Peyer's patch (tissue), 4 donors: Measurements from ENCODE around the gene EID2B. TPM values are rescaled to one million over a fixed set of nuclear protein-coding genes. Genes with fewer than 3 reads are reported as not detected.

Source experiments
- DNase-seq, 3 donors: peaks; one replicate each; pipeline ENCODE4 v3.0.0-alpha.2; 2017 to 2019
- H3K27ac ChIP-seq, 4 donors: fragments of 200-600 bp; sonication (generic); one replicate each; pipeline ENCODE4 v1.5.1; 2016 to 2019
- H3K27me3 ChIP-seq, 2 donors: fragments of 200-600 bp; sonication (generic); one replicate each; pipeline ENCODE4 v1.5.1; 2019
- H3K36me3 ChIP-seq, 3 donors: fragments of 200-600 bp; sonication (generic); one replicate each; pipeline ENCODE4 v1.5.1; 2016 to 2019
- H3K4me1 ChIP-seq, 4 donors: fragments of 200-600 bp; sonication (generic); one replicate each; pipeline ENCODE4 v1.5.1; 2016 to 2019
- H3K4me3 ChIP-seq, 4 donors: fragments of 200-600 bp; sonication (generic); 1 replicate in 3 of 4; 2 replicates in 1 of 4; pipeline ENCODE4 v1.5.1; 2016 to 2019; ENCODE audit warnings: mild to moderate bottlenecking in 1 of 4
- H3K9me3 ChIP-seq, 4 donors: fragments of 200-600 bp; sonication (generic); one replicate each; pipeline ENCODE4 v1.5.1; 2016 to 2019; ENCODE audit warnings: mild to moderate bottlenecking in 1 of 4
- POLR2A ChIP-seq, 2 donors: fragments of 450-650 bp; IDR thresholded peaks; one replicate each; pipeline ENCODE4 v1.5.1; 2017; ENCODE audit warnings: antibody characterized with exemption in 2 of 2, mild to moderate bottlenecking in 2 of 2, moderate library complexity in 2 of 2
- total RNA-seq, 4 donors: library from RNA; depleted of rRNA; stranded (reverse); fragments of >200 nt; gene quantifications; one replicate each; pipeline ENCODE4 v1.1.0, GENCODE V29; 2016
- TF ChIP-seq, protein P1 (sequence below), 6 experiments: fragments of 450-650 bp in 4 of 6; fragments of 200-600 bp in 2 of 6; sonication (generic) in 1 of 6; IDR thresholded peaks; one replicate each; pipeline ENCODE4 v1.5.1; 2017 to 2019; ENCODE audit warnings: antibody characterized with exemption in 6 of 6, mild to moderate bottlenecking in 3 of 6, moderate library complexity in 1 of 6

Gene EID2B
- total RNA-seq, 4 donors from 2014 or later: 0.35 to 1.7 (median 1.1) TPM; not detected in 1

DNA sequence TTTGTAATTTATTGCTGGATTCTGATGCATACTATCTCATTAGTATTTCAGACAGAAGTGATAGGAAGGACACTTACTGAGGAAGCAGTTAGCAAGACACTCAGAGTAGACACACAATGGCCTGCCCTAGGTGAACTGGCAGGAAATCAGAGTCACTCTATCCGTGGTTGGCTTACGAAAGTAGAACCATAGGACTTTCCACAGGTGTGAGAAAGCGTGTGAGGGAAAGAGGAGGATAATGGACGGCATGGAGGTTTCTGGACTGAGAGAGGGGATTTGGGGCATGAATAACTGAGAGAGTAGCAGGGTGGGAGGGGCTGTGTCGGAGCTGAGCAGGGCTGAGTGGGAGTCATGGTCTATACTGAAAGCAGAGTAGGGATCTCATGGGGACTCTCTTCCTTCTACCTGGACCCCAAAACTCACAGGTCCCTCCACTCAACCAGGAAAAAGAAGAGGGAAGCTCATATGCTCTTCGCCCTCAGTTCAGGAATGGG, 26.0 kb upstream of the EID2B start:
- no peak for TF ChIP-seq POLR2A (IDR thresholded peaks at IDR 0.05)
- TF ChIP-seq, protein P1, sequence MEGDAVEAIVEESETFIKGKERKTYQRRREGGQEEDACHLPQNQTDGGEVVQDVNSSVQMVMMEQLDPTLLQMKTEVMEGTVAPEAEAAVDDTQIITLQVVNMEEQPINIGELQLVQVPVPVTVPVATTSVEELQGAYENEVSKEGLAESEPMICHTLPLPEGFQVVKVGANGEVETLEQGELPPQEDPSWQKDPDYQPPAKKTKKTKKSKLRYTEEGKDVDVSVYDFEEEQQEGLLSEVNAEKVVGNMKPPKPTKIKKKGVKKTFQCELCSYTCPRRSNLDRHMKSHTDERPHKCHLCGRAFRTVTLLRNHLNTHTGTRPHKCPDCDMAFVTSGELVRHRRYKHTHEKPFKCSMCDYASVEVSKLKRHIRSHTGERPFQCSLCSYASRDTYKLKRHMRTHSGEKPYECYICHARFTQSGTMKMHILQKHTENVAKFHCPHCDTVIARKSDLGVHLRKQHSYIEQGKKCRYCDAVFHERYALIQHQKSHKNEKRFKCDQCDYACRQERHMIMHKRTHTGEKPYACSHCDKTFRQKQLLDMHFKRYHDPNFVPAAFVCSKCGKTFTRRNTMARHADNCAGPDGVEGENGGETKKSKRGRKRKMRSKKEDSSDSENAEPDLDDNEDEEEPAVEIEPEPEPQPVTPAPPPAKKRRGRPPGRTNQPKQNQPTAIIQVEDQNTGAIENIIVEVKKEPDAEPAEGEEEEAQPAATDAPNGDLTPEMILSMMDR (IDR thresholded peaks at IDR 0.05): no peak
- Histone ChIP-seq H3K4me3 (no peak overlapping the region), H3K9me3 (no peaks in the 10 kb centered on the region), H3K4me1 (peaks cover 0 to 4% (median 0%) of the 10 kb centered on the region in 4 donors), H3K27ac (peak overlapping the region in 2 of 4 donors; percentile 33 to 44), H3K36me3 (no peaks in the 10 kb centered on the region), H3K27me3 (no peaks in the 10 kb centered on the region)
- DNase-seq: no peak

DNA sequence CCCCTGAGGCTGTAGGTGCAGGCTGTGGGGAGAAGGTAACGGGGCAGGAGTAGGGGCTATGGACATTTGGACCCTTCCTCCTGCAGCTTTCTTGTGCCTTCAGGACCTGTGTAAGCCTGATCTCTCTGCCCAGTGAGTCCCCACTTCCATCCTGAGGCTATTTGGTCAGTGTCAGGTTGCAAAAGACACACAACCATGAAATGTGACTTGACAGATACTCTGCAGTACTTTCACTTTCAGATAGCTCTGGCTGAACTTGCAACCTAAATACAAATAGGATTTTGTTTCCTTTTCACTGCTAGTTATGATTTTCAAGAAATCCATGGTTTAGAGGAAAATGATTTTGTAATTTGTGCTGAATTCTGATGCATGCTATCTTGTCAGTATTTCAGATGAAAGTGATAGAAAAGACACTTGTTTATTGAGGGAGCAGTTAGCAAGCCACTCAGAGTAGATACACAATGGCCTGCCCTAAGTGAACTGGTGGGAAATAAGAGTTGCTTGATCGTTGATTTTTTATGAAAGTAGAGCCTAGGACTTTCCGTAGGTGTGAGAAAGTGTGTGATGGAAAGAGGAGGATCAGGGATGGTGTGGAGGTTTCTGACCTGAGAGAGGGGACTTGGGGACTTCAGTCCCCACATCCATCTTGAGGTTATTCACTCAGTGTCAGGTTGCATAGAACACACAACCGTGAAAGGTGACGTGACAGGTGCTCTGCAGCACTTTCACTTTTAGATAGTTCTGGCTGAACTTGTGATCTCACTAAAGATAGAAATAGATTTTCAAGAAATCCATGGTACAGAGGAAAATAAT, 25.4 kb upstream of the EID2B start:
- Histone ChIP-seq H3K27me3 (no peaks in the 10 kb centered on the region), H3K4me3 (no peak overlapping the region), H3K4me1 (peaks cover 0 to 4% (median 0%) of the 10 kb centered on the region in 4 donors), H3K27ac (peak overlapping the region in 2 of 4 donors; percentile 33 to 44), H3K36me3 (no peaks in the 10 kb centered on the region), H3K9me3 (no peaks in the 10 kb centered on the region)
- DNase-seq: peak in 1 of 3 donors; percentile 22
- TF ChIP-seq POLR2A (IDR thresholded peaks at IDR 0.05): no peak
- TF ChIP-seq, protein P1 (IDR thresholded peaks at IDR 0.05): no peak

DNA sequence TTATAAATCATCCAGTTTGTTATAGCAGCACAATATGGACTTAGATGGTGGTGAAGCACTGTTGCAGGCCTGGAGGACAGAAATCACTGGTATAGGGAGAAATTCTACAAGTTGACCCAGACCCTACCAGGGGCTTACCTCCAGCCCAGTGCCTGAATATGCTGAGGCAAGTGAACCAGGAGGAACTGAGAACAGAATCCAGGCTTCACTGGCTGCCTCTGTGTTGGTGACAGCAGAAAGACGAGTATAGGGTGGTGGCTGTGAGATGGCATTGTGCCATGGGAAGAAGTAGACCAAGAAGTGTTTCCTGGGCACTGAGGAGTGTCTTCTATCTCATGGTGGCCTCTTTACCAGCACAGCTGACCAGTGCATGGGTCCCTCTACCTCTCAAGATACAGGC, 23.2 kb upstream of the EID2B start:
- H3K9me3 ChIP-seq: no peaks in the 10 kb centered on the region
- H3K27me3 ChIP-seq: no peaks in the 10 kb centered on the region
- no peaks in the 10 kb centered on the region for H3K36me3 ChIP-seq
- H3K4me1 ChIP-seq: peaks cover 0 to 10% (median 0%) of the 10 kb centered on the region in 4 donors
- no peak overlapping the region for H3K27ac ChIP-seq
- TF ChIP-seq, protein P1 (IDR thresholded peaks at IDR 0.05): no peak
- TF ChIP-seq POLR2A (IDR thresholded peaks at IDR 0.05): no peak
- no peak for DNase-seq
- H3K4me3 ChIP-seq: no peak overlapping the region

DNA sequence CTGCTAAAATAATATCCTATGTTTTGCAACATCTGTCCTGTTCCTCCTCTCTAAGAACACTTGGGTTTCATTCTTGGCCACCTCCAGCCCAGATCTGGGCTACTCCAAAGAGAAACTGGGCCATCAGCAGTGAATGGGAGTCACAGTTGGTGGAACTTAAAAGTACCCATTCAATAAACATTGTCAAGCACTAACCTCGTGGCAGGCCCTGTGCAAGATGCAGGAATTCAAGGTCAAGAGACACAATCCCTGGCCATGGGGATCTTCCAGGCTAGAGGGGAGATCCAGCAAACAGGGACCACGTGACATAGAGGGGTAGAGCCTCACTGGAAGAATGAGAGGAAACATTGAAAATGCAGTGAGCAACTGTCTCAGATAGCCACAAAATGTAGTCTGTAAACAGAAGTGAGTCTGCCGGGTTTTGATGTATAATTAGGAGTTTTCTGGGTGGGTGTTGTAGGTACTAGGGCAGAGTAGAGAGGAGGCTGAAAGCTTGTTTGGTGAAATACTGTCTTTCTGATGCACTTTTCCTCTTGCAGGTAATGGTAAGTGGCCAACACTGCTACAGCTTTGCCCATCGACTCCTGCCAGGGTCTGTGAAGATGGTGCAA, 22.2 kb upstream of the EID2B start:
- no peak overlapping the region for H3K27ac ChIP-seq
- peaks cover 0 to 10% (median 0%) of the 10 kb centered on the region in 4 donors for H3K4me1 ChIP-seq
- TF ChIP-seq, protein P1 (IDR thresholded peaks at IDR 0.05): no peak
- no peak for TF ChIP-seq POLR2A (IDR thresholded peaks at IDR 0.05)

DNA sequence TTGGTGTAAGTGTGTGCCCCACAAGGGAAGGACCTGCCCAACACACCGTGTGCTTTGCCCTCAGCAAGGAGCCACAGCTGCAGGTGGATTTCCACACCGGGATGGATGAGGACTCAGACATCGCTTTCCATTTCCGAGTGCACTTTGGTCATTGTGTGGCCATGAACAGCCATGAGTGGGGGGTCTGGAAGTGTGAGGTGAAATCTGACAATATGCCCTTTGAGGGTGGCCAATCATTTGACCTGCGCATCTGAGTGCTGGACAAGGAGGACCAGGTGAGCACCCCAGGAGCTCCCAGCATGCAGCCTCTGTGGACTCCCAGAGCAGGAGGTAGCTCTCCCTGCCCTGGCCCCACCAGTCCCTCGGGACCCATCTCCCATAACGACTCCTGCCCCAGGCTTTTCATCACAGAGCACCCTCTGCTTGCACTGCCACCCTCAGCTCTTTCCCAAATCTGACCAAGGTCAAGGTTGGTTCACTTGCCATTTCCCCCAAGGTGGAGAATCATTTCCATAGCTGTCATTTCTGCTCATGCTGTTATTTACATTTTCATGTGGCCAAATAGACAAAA, 20.5 kb upstream of the EID2B start:
- no peaks in the 10 kb centered on the region for H3K27me3 ChIP-seq
- no peak overlapping the region for H3K27ac ChIP-seq
- H3K36me3 ChIP-seq: no peaks in the 10 kb centered on the region
- no peak overlapping the region for H3K4me3 ChIP-seq
- no peaks in the 10 kb centered on the region for H3K9me3 ChIP-seq
- DNase-seq: no peak
- TF ChIP-seq, protein P1 (IDR thresholded peaks at IDR 0.05): no peak
- TF ChIP-seq POLR2A (IDR thresholded peaks at IDR 0.05): no peak
- H3K4me1 ChIP-seq: peaks cover 0 to 10% (median 0%) of the 10 kb centered on the region in 4 donors

More for the DNA sequence above, 22.2 kb upstream of the EID2B start:
- no peaks in the 10 kb centered on the region for H3K27me3 ChIP-seq
- H3K36me3 ChIP-seq: no peaks in the 10 kb centered on the region
- DNase-seq: no peak
- no peaks in the 10 kb centered on the region for H3K9me3 ChIP-seq
- H3K4me3 ChIP-seq: no peak overlapping the region
